GM23338 (cell line): ENCODE data around the gene GALNT5. TPM values are rescaled to one million over a fixed set of nuclear protein-coding genes. Genes with fewer than 3 reads are reported as not detected.

Experiments
- ATAC-seq: fragments of 200-7000 bp; cut with Tn5 transposase; 3 replicates; pipeline ENCODE4 v1.9.1; 2020
- DNase-seq: peaks from one replicate; pipeline ENCODE4 v3.0.0-alpha.2; 2015; ENCODE audit warnings: low spot score
- H2AFZ ChIP-seq: fragments of 200-600 bp; sonication (generic); 2 replicates; pipeline ENCODE4 v1.8.0; 2016; ENCODE audit warnings: antibody characterized with exemption, mild to moderate bottlenecking, moderate library complexity
- H3F3A ChIP-seq: fragments of 200-600 bp; sonication (generic); replicated peaks from 2 replicates; pipeline ENCODE4 v1.8.0; 2017; ENCODE audit warnings: antibody characterized with exemption, mixed run types, low read depth
- H3K27ac ChIP-seq: fragments of 200-600 bp; sonication (generic); 2 replicates; pipeline ENCODE4 v1.6.1; 2016; ENCODE audit warnings: low read depth
- H3K27me3 ChIP-seq: fragments of 200-600 bp; sonication (generic); 2 replicates; pipeline ENCODE4 v1.8.0; 2016; ENCODE audit warnings: mild to moderate bottlenecking, mixed run types, moderate library complexity; ENCODE audit not compliant: insufficient read depth
- H3K36me3 ChIP-seq: fragments of 200-600 bp; sonication (generic); 2 replicates; pipeline ENCODE4 v1.8.0; 2016; ENCODE audit warnings: mild to moderate bottlenecking; ENCODE audit not compliant: insufficient read depth
- H3K4me1 ChIP-seq: fragments of 200-600 bp; sonication (generic); 2 replicates; pipeline ENCODE4 v1.8.0; 2016; ENCODE audit warnings: mild to moderate bottlenecking, moderate library complexity; ENCODE audit not compliant: insufficient read depth
- H3K4me2 ChIP-seq: fragments of 200-600 bp; sonication (generic); 2 replicates; pipeline ENCODE4 v1.7.1; 2017; ENCODE audit warnings: mixed run types
- H3K4me3 ChIP-seq: fragments of 200-600 bp; sonication (generic); 2 replicates; pipeline ENCODE4 v1.6.1; 2016; ENCODE audit warnings: mixed run types
- H3K79me2 ChIP-seq: fragments of 200-600 bp; sonication (generic); replicated peaks from 2 replicates; pipeline ENCODE4 v1.8.0; 2017; ENCODE audit warnings: mild to moderate bottlenecking; ENCODE audit not compliant: insufficient read depth
- H3K9me2 ChIP-seq: fragments of 200-600 bp; sonication (generic); 2 replicates; pipeline ENCODE4 v1.8.0; 2017; ENCODE audit not compliant: insufficient read depth
- H4K20me1 ChIP-seq: fragments of 200-600 bp; sonication (generic); replicated peaks from 2 replicates; pipeline ENCODE4 v1.8.0; 2017; ENCODE audit warnings: mild to moderate bottlenecking; ENCODE audit not compliant: insufficient read depth
- H3K27ac Mint-ChIP-seq: 2 replicates; pipeline ENCODE4 v1.8.0; 2020; ENCODE audit warnings: inconsistent platforms, mild to moderate bottlenecking, moderate library complexity, mixed read lengths
- H3K27me3 Mint-ChIP-seq: 3 replicates; pipeline ENCODE4 v1.8.0; 2022; ENCODE audit warnings: low read depth, mild to moderate bottlenecking, moderate library complexity, mixed read lengths, inconsistent platforms; ENCODE audit not compliant: insufficient read depth, poor library complexity
- H3K36me3 Mint-ChIP-seq: 3 replicates; pipeline ENCODE4 v1.8.0; 2021; ENCODE audit warnings: low read depth, mild to moderate bottlenecking, inconsistent platforms, moderate library complexity, mixed read lengths
- H3K4me1 Mint-ChIP-seq: 3 replicates; pipeline ENCODE4 v1.8.0; 2020; ENCODE audit warnings: mild to moderate bottlenecking, inconsistent platforms, mixed read lengths
- H3K4me3 Mint-ChIP-seq: 3 replicates; pipeline ENCODE4 v1.8.0; 2021; ENCODE audit warnings: moderate library complexity, mild to moderate bottlenecking, inconsistent platforms, mixed read lengths
- H3K9me3 Mint-ChIP-seq: 3 replicates; pipeline ENCODE4 v1.8.0; 2020; ENCODE audit warnings: moderate library complexity, mild to moderate bottlenecking, inconsistent platforms, mixed read lengths
- CREB1 ChIP-seq: fragments of 250-450 bp; sonication (Bioruptor Pico); IDR thresholded peaks from 2 replicates; pipeline ENCODE4 v1.5.0; 2020; ENCODE audit warnings: low read depth, mild to moderate bottlenecking, moderate library complexity
- EZH2 ChIP-seq: fragments of 200-600 bp; sonication (generic); IDR thresholded peaks from one replicate; pipeline ENCODE4 v1.8.0; 2017; ENCODE audit warnings: antibody characterized with exemption, mild to moderate bottlenecking, low read depth; ENCODE audit not compliant: unreplicated experiment
- JUNB ChIP-seq: IDR thresholded peaks from one replicate; pipeline ENCODE4 v1.6.1; 2016; ENCODE audit warnings: antibody characterized with exemption; ENCODE audit not compliant: unreplicated experiment
- NANOG ChIP-seq: IDR thresholded peaks from 2 replicates; pipeline ENCODE4 v1.6.1; 2016; ENCODE audit warnings: antibody characterized with exemption, borderline replicate concordance
- POLR2AphosphoS5 ChIP-seq: IDR thresholded peaks from 2 replicates; pipeline ENCODE4 v1.6.1; 2016; ENCODE audit warnings: antibody characterized with exemption, low read depth
- STAT1 ChIP-seq: IDR thresholded peaks from one replicate; pipeline ENCODE4 v1.6.1; 2016; ENCODE audit warnings: antibody characterized with exemption; ENCODE audit not compliant: unreplicated experiment
- ZNF114 ChIP-seq: fragments of 250-450 bp; sonication (Bioruptor Pico); IDR thresholded peaks from 2 replicates; pipeline ENCODE4 v1.5.0; 2020; ENCODE audit warnings: mild to moderate bottlenecking, moderate library complexity
- ZNF331 ChIP-seq: fragments of 250-450 bp; sonication (Bioruptor Pico); IDR thresholded peaks from 2 replicates; pipeline ENCODE4 v1.5.0; 2020; ENCODE audit warnings: low read depth, mild to moderate bottlenecking, moderate library complexity
- polyA plus RNA-seq: library from polyadenylated mRNA; unstranded; fragments of >200 nt; fragmentation: Nextera tagmentation; extraction: Ambion mirVana; gene quantifications from 2 replicates; pipeline ENCODE4 v1.2.1, GENCODE V29; 2016
- total RNA-seq: library from RNA; depleted of rRNA; stranded (reverse); fragments of >200 nt; shearing (Covaris generic); gene quantifications from 2 replicates; pipeline ENCODE4 v1.2.3, GENCODE V29; 2014
- TF ChIP-seq, protein P1 (sequence below): IDR thresholded peaks from 2 replicates; pipeline ENCODE4 v1.6.1; 2016; ENCODE audit warnings: antibody characterized with exemption
- TF ChIP-seq, protein P2 (sequence below): fragments of 250-450 bp; sonication (Bioruptor Pico); IDR thresholded peaks from 2 replicates; pipeline ENCODE4 v1.5.0; 2020; ENCODE audit warnings: mild to moderate bottlenecking, moderate library complexity
- TF ChIP-seq, protein P3 (sequence below), 2 experiments: fragments of 200-600 bp in 1 of 2; sonication (generic) in 1 of 2; conservative IDR thresholded peaks; 2 replicates each; pipeline versions ENCODE4 v1.5.1 to v1.6.1; 2016 to 2017; ENCODE audit warnings: antibody characterized with exemption in 2 of 2, low read depth in 2 of 2, mild to moderate bottlenecking in 2 of 2, moderate library complexity in 1 of 2

Gene GALNT5
- total and polyA plus RNA-seq, 2 experiments from 2014 or later = 0.05 to 0.14 TPM

DNA sequence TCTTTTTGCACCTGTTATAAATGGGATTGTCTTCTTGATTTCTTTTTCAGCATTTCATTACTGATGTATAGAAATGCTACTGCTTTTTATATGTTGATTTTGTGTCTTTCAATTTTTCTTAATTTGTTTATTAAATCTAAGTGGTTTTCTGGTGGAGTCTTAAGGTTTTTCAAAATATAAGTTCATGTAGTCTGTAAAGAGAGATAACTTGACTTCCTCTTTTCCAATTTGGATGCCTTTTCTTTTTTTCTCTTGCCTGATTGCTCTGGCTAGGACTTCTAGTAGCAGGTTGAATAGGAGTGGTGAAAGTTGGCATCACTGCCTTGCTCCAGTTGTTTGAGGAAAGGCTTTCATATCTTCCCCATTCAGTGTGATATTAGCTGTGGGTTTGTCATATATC, 28.6 kb upstream of the GALNT5 start:
- no peaks in the 10 kb centered on the region for H3K36me3 Mint-ChIP-seq
- DNase-seq = no peak
- Histone ChIP-seq H3K79me2 (no peaks in the 10 kb centered on the region), H3K9me2 (0 out of 2 replicates have a peak, but pooled peaks cover 4% of the 10 kb centered on the region), H3K27ac (no peak overlapping the region), H3F3A (no peaks in the 10 kb centered on the region), H3K27me3 (no peaks in the 10 kb centered on the region), H3K4me3 (no peak overlapping the region), H3K4me2 (no peak overlapping the region), H2AFZ (no peak overlapping the region), H3K36me3 (no peaks in the 10 kb centered on the region), H4K20me1 (no peaks in the 10 kb centered on the region), H3K4me1 (no peaks in the 10 kb centered on the region)
- ATAC-seq = no peak
- H3K27me3 Mint-ChIP-seq = no peaks in the 10 kb centered on the region
- no peak overlapping the region for H3K27ac Mint-ChIP-seq
- no peak for TF ChIP-seq NANOG
- TF ChIP-seq, protein P1, sequence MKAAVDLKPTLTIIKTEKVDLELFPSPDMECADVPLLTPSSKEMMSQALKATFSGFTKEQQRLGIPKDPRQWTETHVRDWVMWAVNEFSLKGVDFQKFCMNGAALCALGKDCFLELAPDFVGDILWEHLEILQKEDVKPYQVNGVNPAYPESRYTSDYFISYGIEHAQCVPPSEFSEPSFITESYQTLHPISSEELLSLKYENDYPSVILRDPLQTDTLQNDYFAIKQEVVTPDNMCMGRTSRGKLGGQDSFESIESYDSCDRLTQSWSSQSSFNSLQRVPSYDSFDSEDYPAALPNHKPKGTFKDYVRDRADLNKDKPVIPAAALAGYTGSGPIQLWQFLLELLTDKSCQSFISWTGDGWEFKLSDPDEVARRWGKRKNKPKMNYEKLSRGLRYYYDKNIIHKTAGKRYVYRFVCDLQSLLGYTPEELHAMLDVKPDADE = no peak
- TF ChIP-seq, protein P2, sequence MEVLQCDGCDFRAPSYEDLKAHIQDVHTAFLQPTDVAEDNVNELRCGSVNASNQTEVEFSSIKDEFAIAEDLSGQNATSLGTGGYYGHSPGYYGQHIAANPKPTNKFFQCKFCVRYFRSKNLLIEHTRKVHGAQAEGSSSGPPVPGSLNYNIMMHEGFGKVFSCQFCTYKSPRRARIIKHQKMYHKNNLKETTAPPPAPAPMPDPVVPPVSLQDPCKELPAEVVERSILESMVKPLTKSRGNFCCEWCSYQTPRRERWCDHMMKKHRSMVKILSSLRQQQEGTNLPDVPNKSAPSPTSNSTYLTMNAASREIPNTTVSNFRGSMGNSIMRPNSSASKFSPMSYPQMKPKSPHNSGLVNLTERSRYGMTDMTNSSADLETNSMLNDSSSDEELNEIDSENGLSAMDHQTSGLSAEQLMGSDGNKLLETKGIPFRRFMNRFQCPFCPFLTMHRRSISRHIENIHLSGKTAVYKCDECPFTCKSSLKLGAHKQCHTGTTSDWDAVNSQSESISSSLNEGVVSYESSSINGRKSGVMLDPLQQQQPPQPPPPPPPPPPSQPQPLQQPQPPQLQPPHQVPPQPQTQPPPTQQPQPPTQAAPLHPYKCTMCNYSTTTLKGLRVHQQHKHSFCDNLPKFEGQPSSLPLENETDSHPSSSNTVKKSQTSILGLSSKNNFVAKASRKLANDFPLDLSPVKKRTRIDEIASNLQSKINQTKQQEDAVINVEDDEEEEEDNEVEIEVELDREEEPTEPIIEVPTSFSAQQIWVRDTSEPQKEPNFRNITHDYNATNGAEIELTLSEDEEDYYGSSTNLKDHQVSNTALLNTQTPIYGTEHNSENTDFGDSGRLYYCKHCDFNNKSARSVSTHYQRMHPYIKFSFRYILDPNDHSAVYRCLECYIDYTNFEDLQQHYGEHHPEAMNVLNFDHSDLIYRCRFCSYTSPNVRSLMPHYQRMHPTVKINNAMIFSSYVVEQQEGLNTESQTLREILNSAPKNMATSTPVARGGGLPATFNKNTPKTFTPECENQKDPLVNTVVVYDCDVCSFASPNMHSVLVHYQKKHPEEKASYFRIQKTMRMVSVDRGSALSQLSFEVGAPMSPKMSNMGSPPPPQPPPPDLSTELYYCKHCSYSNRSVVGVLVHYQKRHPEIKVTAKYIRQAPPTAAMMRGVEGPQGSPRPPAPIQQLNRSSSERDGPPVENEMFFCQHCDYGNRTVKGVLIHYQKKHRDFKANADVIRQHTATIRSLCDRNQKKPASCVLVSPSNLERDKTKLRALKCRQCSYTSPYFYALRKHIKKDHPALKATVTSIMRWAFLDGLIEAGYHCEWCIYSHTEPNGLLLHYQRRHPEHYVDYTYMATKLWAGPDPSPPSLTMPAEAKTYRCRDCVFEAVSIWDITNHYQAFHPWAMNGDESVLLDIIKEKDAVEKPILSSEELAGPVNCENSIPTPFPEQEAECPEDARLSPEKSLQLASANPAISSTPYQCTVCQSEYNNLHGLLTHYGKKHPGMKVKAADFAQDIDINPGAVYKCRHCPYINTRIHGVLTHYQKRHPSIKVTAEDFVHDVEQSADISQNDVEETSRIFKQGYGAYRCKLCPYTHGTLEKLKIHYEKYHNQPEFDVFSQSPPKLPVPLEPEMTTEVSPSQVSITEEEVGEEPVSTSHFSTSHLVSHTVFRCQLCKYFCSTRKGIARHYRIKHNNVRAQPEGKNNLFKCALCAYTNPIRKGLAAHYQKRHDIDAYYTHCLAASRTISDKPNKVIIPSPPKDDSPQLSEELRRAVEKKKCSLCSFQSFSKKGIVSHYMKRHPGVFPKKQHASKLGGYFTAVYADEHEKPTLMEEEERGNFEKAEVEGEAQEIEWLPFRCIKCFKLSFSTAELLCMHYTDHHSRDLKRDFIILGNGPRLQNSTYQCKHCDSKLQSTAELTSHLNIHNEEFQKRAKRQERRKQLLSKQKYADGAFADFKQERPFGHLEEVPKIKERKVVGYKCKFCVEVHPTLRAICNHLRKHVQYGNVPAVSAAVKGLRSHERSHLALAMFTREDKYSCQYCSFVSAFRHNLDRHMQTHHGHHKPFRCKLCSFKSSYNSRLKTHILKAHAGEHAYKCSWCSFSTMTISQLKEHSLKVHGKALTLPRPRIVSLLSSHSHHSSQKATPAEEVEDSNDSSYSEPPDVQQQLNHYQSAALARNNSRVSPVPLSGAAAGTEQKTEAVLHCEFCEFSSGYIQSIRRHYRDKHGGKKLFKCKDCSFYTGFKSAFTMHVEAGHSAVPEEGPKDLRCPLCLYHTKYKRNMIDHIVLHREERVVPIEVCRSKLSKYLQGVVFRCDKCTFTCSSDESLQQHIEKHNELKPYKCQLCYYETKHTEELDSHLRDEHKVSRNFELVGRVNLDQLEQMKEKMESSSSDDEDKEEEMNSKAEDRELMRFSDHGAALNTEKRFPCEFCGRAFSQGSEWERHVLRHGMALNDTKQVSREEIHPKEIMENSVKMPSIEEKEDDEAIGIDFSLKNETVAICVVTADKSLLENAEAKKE (CRISPR knock-in tag) = no peak
- TF ChIP-seq ZNF331 = no peak
- TF ChIP-seq STAT1 = no peak
- no peaks in the 10 kb centered on the region; the same call in 2 of the 3 replicates for H3K9me3 Mint-ChIP-seq
- no peak overlapping the region for H3K4me3 Mint-ChIP-seq
- H3K4me1 Mint-ChIP-seq = no peaks in the 10 kb centered on the region

DNA sequence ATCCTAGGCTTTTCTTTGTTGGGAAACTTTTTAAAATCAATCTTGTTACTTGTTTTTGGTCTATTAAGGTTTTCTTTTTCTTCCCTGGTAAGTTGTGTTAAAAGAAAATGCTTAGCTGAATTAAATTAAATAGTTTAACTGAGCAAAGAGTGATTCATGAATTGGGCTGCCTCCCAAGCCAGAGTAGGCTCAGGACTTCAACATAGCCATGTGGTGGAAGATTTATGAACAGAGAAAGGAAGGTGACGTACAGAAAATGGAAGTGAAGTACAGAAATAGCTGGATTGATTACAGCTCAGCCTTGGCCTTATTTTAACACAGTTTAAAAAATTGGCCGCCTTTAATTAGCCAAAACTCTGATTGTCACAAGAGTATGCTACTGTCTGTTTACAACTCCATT, 27.9 kb upstream of the GALNT5 start:
- H2AFZ ChIP-seq = no peak overlapping the region
- TF ChIP-seq STAT1 (no peak), JUNB (no peak), ZNF331 (no peak), CREB1 (CRISPR knock-in tag) (no peak), EZH2 (no peak), ZNF114 (CRISPR knock-in tag) (no peak), POLR2AphosphoS5 (no peak), NANOG (no peak)
- TF ChIP-seq, protein P3, sequence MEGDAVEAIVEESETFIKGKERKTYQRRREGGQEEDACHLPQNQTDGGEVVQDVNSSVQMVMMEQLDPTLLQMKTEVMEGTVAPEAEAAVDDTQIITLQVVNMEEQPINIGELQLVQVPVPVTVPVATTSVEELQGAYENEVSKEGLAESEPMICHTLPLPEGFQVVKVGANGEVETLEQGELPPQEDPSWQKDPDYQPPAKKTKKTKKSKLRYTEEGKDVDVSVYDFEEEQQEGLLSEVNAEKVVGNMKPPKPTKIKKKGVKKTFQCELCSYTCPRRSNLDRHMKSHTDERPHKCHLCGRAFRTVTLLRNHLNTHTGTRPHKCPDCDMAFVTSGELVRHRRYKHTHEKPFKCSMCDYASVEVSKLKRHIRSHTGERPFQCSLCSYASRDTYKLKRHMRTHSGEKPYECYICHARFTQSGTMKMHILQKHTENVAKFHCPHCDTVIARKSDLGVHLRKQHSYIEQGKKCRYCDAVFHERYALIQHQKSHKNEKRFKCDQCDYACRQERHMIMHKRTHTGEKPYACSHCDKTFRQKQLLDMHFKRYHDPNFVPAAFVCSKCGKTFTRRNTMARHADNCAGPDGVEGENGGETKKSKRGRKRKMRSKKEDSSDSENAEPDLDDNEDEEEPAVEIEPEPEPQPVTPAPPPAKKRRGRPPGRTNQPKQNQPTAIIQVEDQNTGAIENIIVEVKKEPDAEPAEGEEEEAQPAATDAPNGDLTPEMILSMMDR (conservative IDR thresholded peaks at IDR 0.05; ENCODE audit: low read depth in 2 of 2) = no peak
- TF ChIP-seq, protein P1 = no peak

More for the DNA sequence above, 27.9 kb upstream of the GALNT5 start:
- Mint-ChIP-seq H3K4me1 (no peaks in the 10 kb centered on the region), H3K9me3 (no peaks in the 10 kb centered on the region; the same call in 2 of the 3 replicates), H3K27me3 (no peaks in the 10 kb centered on the region), H3K27ac (no peak overlapping the region), H3K4me3 (no peak overlapping the region), H3K36me3 (no peaks in the 10 kb centered on the region)
- 0 out of 2 replicates have a peak, but pooled peaks cover 4% of the 10 kb centered on the region for H3K9me2 ChIP-seq
- no peaks in the 10 kb centered on the region for H3F3A ChIP-seq
- no peak overlapping the region for H3K4me3 ChIP-seq
- H3K27me3 ChIP-seq = no peaks in the 10 kb centered on the region
- H3K79me2 ChIP-seq = no peaks in the 10 kb centered on the region
- ATAC-seq = no peak
- no peak overlapping the region for H3K4me2 ChIP-seq
- H3K4me1 ChIP-seq = no peaks in the 10 kb centered on the region
- DNase-seq = no peak
- H4K20me1 ChIP-seq = no peaks in the 10 kb centered on the region
- H3K36me3 ChIP-seq = no peaks in the 10 kb centered on the region
- no peak overlapping the region for H3K27ac ChIP-seq
